Loucy (cell line): ENCODE measurements around the gene CASP8.

Experiments
- EZH2phosphoT487 ChIP-seq: fragments of 200-600 bp; IDR thresholded peaks from 2 replicates; pipeline ENCODE4 v1.6.1; 2018; ENCODE audit warnings: antibody characterized with exemption, mild to moderate bottlenecking, moderate library complexity, borderline replicate concordance
- TF ChIP-seq, protein P1 (sequence below): fragments of 200-600 bp; sonication (generic); conservative IDR thresholded peaks from 2 replicates; pipeline ENCODE4 v1.5.1; 2014; ENCODE audit warnings: mild to moderate bottlenecking, antibody characterized with exemption, low read length

DNA sequence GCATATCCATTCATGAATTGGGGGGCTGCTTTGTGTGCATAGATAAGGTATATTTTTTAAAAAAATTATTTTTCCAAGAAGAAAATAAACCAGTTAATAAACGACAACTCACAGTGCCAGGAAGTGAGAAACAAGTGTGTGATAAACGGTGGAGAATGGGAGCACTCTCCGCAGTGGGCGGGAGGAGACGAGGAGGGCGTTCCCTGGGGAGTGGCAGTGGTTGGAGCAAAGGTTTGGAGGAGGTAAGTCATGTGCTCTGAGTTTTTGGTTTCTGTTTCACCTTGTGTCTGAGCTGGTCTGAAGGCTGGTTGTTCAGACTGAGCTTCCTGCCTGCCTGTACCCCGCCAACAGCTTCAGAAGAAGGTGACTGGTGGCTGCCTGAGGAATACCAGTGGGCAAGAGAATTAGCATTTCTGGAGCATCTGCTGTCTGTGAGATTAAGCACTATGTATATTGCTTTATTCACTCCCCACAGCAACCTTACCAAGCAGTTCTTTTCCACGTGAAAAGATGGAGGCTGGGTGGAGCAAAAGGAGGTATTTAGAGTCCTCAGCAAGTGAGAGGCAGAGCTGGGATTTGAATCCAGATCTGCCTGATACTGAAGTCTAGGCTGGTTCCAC is 27.0 kb upstream of the CASP8 start:
- TF ChIP-seq, protein P1, sequence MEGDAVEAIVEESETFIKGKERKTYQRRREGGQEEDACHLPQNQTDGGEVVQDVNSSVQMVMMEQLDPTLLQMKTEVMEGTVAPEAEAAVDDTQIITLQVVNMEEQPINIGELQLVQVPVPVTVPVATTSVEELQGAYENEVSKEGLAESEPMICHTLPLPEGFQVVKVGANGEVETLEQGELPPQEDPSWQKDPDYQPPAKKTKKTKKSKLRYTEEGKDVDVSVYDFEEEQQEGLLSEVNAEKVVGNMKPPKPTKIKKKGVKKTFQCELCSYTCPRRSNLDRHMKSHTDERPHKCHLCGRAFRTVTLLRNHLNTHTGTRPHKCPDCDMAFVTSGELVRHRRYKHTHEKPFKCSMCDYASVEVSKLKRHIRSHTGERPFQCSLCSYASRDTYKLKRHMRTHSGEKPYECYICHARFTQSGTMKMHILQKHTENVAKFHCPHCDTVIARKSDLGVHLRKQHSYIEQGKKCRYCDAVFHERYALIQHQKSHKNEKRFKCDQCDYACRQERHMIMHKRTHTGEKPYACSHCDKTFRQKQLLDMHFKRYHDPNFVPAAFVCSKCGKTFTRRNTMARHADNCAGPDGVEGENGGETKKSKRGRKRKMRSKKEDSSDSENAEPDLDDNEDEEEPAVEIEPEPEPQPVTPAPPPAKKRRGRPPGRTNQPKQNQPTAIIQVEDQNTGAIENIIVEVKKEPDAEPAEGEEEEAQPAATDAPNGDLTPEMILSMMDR = no peak
- TF ChIP-seq EZH2phosphoT487 = no peak
